NCI-H460 (cell line): ENCODE data around the gene MYADML2. TPM values are rescaled to one million over a fixed set of nuclear protein-coding genes. Genes with fewer than 3 reads are reported as not detected.

Experiments
- DNase-seq: peaks from one replicate; pipeline ENCODE4 v3.0.0-alpha.2; 2016; ENCODE audit warnings: low read depth; ENCODE audit errors: extremely low read depth
- total RNA-seq: library from RNA; depleted of rRNA; stranded (reverse); fragments of >200 nt; shearing (Covaris generic); gene quantifications from 2 replicates; pipeline ENCODE4 v1.2.3, GENCODE V29; 2014; rRNA removed

MYADML2 gene
- total RNA-seq, 1 experiment from 2014 or later = not detected

- no peak for DNase-seq
Observed at GRCh38 chr17:81901167-81902022, 45.6 kb downstream of the MYADML2 start.

- DNase-seq = no peak
Observed at GRCh38 chr17:81900181-81900820, 46.7 kb downstream of the MYADML2 start.

- no peak for DNase-seq
Observed at GRCh38 chr17:81899514-81900166, 47.4 kb downstream of the MYADML2 start.

GRCh38 chr17:81898885-81899284 lies 48.1 kb downstream of the MYADML2 start:
- no peak for DNase-seq

- DNase-seq = no peak
Observed at GRCh38 chr17:81898029-81898866, 48.8 kb downstream of the MYADML2 start.

- no peak for DNase-seq
Observed at GRCh38 chr17:81895400-81895799, 51.6 kb downstream of the MYADML2 start.

GRCh38 chr17:81891303-81891552 lies 55.8 kb downstream of the MYADML2 start:
- DNase-seq = no peak

- no peak for DNase-seq
Observed at GRCh38 chr17:81890447-81891302, 56.4 kb downstream of the MYADML2 start.

Other genes starting within 250 kb of the MYADML2 start
- 33.7 and 38.1 TPM in 2 replicates for gene MRPL12, start 243.9 kb downstream of the MYADML2 start, total RNA-seq
- gene SLC25A10, start 234.9 kb downstream of the MYADML2 start, total RNA-seq = 9.4 and 12.6 TPM in 2 replicates
- gene GCGR, start 143.1 kb downstream of the MYADML2 start, total RNA-seq = 0.40 and 0.58 TPM in 2 replicates
- 25.6 and 31.7 TPM in 2 replicates for gene MCRIP1, start 113.9 kb downstream of the MYADML2 start, total RNA-seq
- not detected in 2 replicates for gene PPP1R27, start 112.2 kb downstream of the MYADML2 start, total RNA-seq
- 800 and 860 TPM in 2 replicates for gene P4HB, start 86.7 kb downstream of the MYADML2 start, total RNA-seq
- gene ARHGDIA, start 75.9 kb downstream of the MYADML2 start, total RNA-seq = 175 and 178 TPM in 2 replicates
- gene ALYREF, start 55.6 kb downstream of the MYADML2 start, total RNA-seq = 130 and 142 TPM in 2 replicates
- gene ANAPC11, start 55.5 kb downstream of the MYADML2 start, total RNA-seq = 137 and 139 TPM in 2 replicates
- 0.05 TPM in 1 of 2 replicates, not detected in the other for gene NPB, start 45.0 kb downstream of the MYADML2 start, total RNA-seq
- gene PCYT2, start 35.8 kb downstream of the MYADML2 start, total RNA-seq = 2.7 and 3.4 TPM in 2 replicates
- gene SIRT7, start 29.1 kb downstream of the MYADML2 start, total RNA-seq = 18.1 and 19.7 TPM in 2 replicates
- 62.5 and 64.3 TPM in 2 replicates for gene MAFG, start 19.5 kb downstream of the MYADML2 start, total RNA-seq
- gene PYCR1, start 9.9 kb downstream of the MYADML2 start, total RNA-seq = 210 and 242 TPM in 2 replicates
- gene NOTUM, start 14.0 kb upstream of the MYADML2 start, total RNA-seq = 0.15 TPM in 1 of 2 replicates, not detected in the other
- gene ASPSCR1, start 30.4 kb upstream of the MYADML2 start, total RNA-seq = 20.5 and 21.1 TPM in 2 replicates
- 46.6 and 51.4 TPM in 2 replicates for gene CENPX, start 75.6 kb upstream of the MYADML2 start, total RNA-seq
- gene LRRC45, start 76.1 kb upstream of the MYADML2 start, total RNA-seq = 6.1 and 7.4 TPM in 2 replicates
- gene RAC3, start 84.4 kb upstream of the MYADML2 start, total RNA-seq = 19.0 and 25.5 TPM in 2 replicates
- 42.6 and 44.3 TPM in 2 replicates for gene DCXR, start 90.5 kb upstream of the MYADML2 start, total RNA-seq
- 25.5 and 26.5 TPM in 2 replicates for gene RFNG, start 104.6 kb upstream of the MYADML2 start, total RNA-seq
- 100 and 102 TPM in 2 replicates for gene GPS1, start 104.7 kb upstream of the MYADML2 start, total RNA-seq
- 123 and 176 TPM in 2 replicates for gene DUS1L, start 118.6 kb upstream of the MYADML2 start, total RNA-seq
- 53.8 and 54.7 TPM in 2 replicates for gene FASN, start 151.0 kb upstream of the MYADML2 start, total RNA-seq